Measurements from ENCODE around the gene FHL3.

FHL3 gene

DNA sequence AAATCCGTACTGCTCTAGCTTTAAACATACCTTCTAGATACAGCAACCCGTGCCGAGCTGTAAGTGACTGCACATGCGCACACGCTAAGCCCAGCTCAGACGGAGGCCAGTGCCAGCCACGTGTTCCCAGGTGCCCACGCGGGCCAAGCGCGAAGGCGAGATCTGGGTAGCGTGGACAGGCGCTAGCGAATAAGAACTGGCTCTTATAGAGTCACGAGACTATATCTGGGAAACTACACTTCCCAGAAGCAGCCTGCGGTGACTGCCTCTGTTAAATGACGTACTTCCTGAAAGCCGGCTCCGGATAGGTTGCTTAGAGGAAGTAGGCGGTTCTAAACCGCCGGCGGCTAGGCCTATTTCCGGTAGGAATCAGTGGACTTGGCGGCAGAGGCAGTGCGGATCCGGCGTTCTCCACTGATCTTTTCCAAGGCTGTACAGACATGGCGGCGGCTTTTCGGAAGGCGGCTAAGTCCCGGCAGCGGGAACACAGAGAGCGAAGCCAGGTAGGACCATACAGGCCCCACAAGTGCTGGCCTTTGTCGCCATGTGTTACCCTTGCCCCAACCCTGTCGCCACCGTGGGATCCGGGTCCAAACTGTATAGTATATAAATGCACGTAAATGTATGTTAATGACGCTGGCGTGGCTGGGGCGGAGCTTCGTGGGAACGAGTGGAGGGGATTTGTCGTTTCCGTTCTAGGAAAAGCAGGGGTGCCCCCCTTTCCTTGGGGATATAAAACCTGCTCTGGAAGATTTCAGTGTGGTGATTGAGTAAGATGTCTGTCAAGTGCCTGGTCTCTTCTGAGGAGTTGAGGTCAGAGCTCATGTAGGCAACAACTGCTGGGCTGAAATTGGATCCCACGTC, 7.3 kb upstream of the FHL3 start, which contains the start of gene UTP11:
UTP11 (plus strand) TSS at position 372 of the 864 bp plus-strand sequence; CDS start at position 441, 69 bp downstream.
- Histone ChIP-seq H3K27me3 (no peaks in the 10 kb centered on the region), H3K36me3 (peaks cover 22 to 40% (median 32%) of the 10 kb centered on the region in 11 experiments), H4K20me1 (peaks cover 0 to 46% (median 42%) of the 10 kb centered on the region in 11 experiments; a peak in 18 of 22 replicates), H3K4me2 (peak within 1 kb of the TSS; percentile 73 to 96 (median 87)), H3K4me3 (peak within 1 kb of the TSS; percentile 73 to 91 (median 83)), H3K9me3 (replicated peaks in 1 of 11) (peaks cover 0 to 7% (median 4%) of the 10 kb centered on the region in 11 experiments; a peak in 10 of 22 replicates), H3K4me1 (peaks cover 24 to 61% (median 52%) of the 10 kb centered on the region in 10 experiments), H3K27ac (peak within 1 kb of the TSS; percentile 82 to 97 (median 93)), H3K9ac (peak within 1 kb of the TSS; percentile 87 to 97 (median 95))
- no peak for TF ChIP-seq Cebpa-rat (IDR thresholded peaks at IDR 0.05)

GRCh38 chr1:38009841-38010180, 4.5 kb upstream of the FHL3 start:
- Histone ChIP-seq H3K4me2 (peak overlapping the region; percentile 43 to 83 (median 71); a peak in 19 of 22 replicates), H4K20me1 (peaks cover 0 to 18% (median 15%) of the 10 kb centered on the region in 11 experiments; a peak in 16 of 22 replicates), H3K9ac (peak overlapping the region in 5 of 11 experiments; percentile 64 to 72 (median 69); a peak in 6 of 22 replicates), H3K4me1 (peaks cover 30 to 54% (median 45%) of the 10 kb centered on the region in 10 experiments), H3K27ac (peak overlapping the region in 10 of 11 experiments; percentile 74 to 83 (median 80); a peak in 18 of 22 replicates), H3K36me3 (peaks cover 0 to 12% (median 5%) of the 10 kb centered on the region in 11 experiments; a peak in 14 of 22 replicates), H3K27me3 (no peaks in the 10 kb centered on the region), H3K4me3 (no peak overlapping the region), H3K9me3 (replicated peaks in 1 of 11) (peaks cover 0 to 7% (median 4%) of the 10 kb centered on the region in 11 experiments; a peak in 10 of 22 replicates)
- no peak for TF ChIP-seq Cebpa-rat (IDR thresholded peaks at IDR 0.05)

DNA sequence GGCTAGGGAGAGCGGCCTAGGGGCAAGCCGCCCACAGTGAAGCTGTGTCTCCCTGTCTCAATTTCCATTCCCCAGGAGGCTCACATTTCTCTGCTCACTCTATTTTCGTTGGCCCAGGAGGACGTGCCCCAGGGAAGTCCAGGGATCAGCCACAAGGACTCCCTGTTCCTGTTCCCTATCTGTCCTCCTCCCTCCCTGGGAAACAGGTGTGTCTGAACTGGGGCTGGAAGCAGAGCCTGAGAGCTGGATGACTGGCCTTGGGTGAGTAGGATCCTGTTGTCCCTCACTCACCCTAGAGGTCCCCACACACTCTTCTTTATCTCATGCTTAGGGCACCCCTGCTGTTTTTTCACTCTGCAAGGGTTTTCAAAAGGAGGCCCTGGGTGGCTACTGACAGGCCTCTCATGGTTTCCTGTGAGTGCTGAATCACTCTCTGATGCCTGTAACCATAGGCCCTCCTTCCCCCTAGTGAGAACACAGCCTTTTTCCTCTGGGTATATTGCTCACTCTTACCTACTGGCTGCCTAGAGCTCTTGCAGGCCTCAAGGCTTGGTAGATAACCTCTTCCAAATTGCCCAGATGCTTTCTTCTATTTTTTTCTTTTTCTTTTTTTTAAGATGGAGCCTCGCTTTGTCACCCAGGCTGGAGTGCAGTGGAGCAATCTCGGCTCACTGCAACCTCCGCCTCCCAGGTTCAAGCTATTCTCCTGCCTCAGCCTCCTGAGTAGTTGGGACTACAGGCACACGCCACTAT, 4.0 kb upstream of the FHL3 start:
- peaks cover 0 to 7% (median 4%) of the 10 kb centered on the region in 11 experiments; a peak in 10 of 22 replicates for H3K9me3 ChIP-seq (replicated peaks in 1 of 11)
- H3K9ac ChIP-seq, result peak overlapping the region; percentile 51 to 72 (median 69); a peak in 20 of 22 replicates
- H3K27ac ChIP-seq, result peak overlapping the region; percentile 56 to 83 (median 80)

DNA sequence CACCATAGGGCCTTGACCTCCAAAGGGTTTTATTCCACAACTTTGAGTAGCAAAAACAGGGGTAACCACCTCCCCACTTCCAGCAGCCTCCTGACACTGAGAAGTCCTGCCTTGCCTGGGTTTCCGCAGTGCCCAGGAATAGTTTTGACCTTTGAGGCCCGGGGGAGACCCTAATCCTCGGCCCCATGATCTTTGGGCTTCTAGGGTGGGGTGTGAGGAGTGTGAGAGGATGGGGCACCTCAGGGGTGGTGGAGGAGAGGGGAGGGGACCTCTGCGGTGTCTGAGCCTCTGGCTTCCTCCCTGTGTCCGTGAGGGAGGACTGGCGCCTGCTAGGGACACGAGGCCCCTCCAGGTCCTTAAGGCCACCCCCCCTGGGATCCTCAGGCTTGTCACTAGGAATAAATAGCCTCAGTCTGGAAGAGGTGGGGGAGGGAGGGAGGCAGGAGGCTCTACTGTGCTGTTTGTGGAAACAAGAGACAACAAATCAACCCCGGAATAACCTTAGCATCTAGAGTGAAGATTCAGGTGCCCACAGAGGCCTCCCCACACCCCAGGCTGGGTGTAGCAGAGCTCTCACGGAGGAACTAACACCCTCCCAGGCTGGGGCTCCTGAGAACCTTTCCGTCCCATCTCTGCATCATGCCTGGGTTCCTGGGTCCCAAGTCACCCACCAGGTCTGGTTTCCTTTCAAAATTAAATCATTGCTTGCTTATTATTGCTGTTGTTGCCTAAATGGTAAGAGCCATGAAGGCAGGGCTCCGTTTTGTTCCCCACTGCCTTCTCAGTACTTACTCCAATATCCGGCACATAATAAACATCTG, 904 bp upstream of the FHL3 start:
- H3K9ac ChIP-seq, result peak overlapping the region in 7 of 11 experiments; percentile 2 to 49 (median 24); a peak in 8 of 22 replicates
- peak overlapping the region in 10 of 11 experiments; percentile 32 to 61 (median 48); a peak in 16 of 22 replicates for H3K4me2 ChIP-seq
- TF ChIP-seq Cebpa-rat (IDR thresholded peaks at IDR 0.05), result no peak

More for the DNA sequence above, 4.0 kb upstream of the FHL3 start:
- Histone ChIP-seq H3K4me1 (peaks cover 35 to 51% (median 43%) of the 10 kb centered on the region in 10 experiments), H3K4me3 (no peak overlapping the region), H3K36me3 (peaks cover 0 to 7% (median under 1%) of the 10 kb centered on the region in 11 experiments; a peak in 7 of 22 replicates), H3K27me3 (no peaks in the 10 kb centered on the region), H3K4me2 (peak overlapping the region; percentile 43 to 83 (median 71)), H4K20me1 (peaks cover 0 to 18% (median 10%) of the 10 kb centered on the region in 11 experiments; a peak in 13 of 22 replicates)
- no peak for TF ChIP-seq Cebpa-rat (IDR thresholded peaks at IDR 0.05)

GRCh38 chr1:38004284-38005108, 818 bp downstream of the FHL3 start:
- Histone ChIP-seq H3K4me1 (peaks cover 66 to 74% (median 70%) of the 10 kb centered on the region in 10 experiments), H3K4me2 (peak overlapping the region; percentile 91 to 100 (median 98)), H3K27me3 (no peaks in the 10 kb centered on the region), H3K9me3 (replicated peaks in 1 of 11) (no peaks in the 10 kb centered on the region), H4K20me1 (peaks cover 0 to 38% (median 4%) of the 10 kb centered on the region in 11 experiments; a peak in 6 of 22 replicates), H3K27ac (peak overlapping the region; percentile 57 to 85 (median 78); a peak in 21 of 22 replicates), H3K36me3 (no peaks in the 10 kb centered on the region), H3K4me3 (peak overlapping the region; percentile 71 to 90 (median 77)), H3K9ac (peak overlapping the region; percentile 80 to 92 (median 88))
- no peak for TF ChIP-seq Cebpa-rat (IDR thresholded peaks at IDR 0.05)

More for the DNA sequence above, 904 bp upstream of the FHL3 start:
- peak overlapping the region in 4 of 10 experiments; percentile 15 to 50 (median 28); a peak in 3 of 20 replicates for H3K4me3 ChIP-seq
- peaks cover 53 to 68% (median 60%) of the 10 kb centered on the region in 10 experiments for H3K4me1 ChIP-seq
- H3K36me3 ChIP-seq, result no peaks in the 10 kb centered on the region
- H4K20me1 ChIP-seq, result peaks cover 0 to 26% (median 4%) of the 10 kb centered on the region in 11 experiments; a peak in 6 of 22 replicates
- H3K9me3 ChIP-seq (replicated peaks in 1 of 11), result no peaks in the 10 kb centered on the region
- H3K27ac ChIP-seq, result peak overlapping the region in 6 of 11 experiments; percentile 1 to 47 (median 28); a peak in 8 of 22 replicates
- no peaks in the 10 kb centered on the region for H3K27me3 ChIP-seq

GRCh38 chr1:38003261-38004250, 1.8 kb downstream of the FHL3 start:
- Histone ChIP-seq H3K27ac (peak overlapping the region; percentile 57 to 85 (median 78); a peak in 21 of 22 replicates), H3K27me3 (no peaks in the 10 kb centered on the region), H3K4me2 (peak overlapping the region; percentile 91 to 100 (median 98)), H3K9me3 (replicated peaks in 1 of 11) (no peaks in the 10 kb centered on the region), H3K36me3 (peaks cover 4 to 8% (median 6%) of the 10 kb centered on the region in 11 experiments), H4K20me1 (peaks cover 0 to 38% (median 4%) of the 10 kb centered on the region in 11 experiments; a peak in 6 of 22 replicates), H3K4me1 (peaks cover 66 to 74% (median 70%) of the 10 kb centered on the region in 10 experiments), H3K9ac (peak overlapping the region; percentile 80 to 92 (median 88)), H3K4me3 (peak overlapping the region; percentile 71 to 90 (median 77))
- no peak for TF ChIP-seq Cebpa-rat (IDR thresholded peaks at IDR 0.05)
